Hematopoietic multipotent progenitor cell (in vitro differentiated cells): ENCODE data around the gene HSD17B14. TPM values are rescaled to one million over a fixed set of nuclear protein-coding genes. Genes with fewer than 3 reads are reported as not detected.
"Not testable (repeated sequence)": the region's sequence is repeated elsewhere in the genome, so short reads cannot be mapped to it uniquely, and the experiment has no call there.

Source experiments
- DNase-seq, 3 donors: peaks; one replicate each; pipeline ENCODE4 v3.0.0-alpha.2; 2011 to 2015; ENCODE audit warnings: low read depth in 2 of 3, low spot score in 2 of 3
- total RNA-seq: library from RNA; depleted of rRNA; stranded (reverse); fragments of >200 nt; gene quantifications from one replicate; pipeline ENCODE4 v1.2.3, GENCODE V29; 2012

HSD17B14 gene
- total RNA-seq, 1 donor, result 2.4 TPM

DNA sequence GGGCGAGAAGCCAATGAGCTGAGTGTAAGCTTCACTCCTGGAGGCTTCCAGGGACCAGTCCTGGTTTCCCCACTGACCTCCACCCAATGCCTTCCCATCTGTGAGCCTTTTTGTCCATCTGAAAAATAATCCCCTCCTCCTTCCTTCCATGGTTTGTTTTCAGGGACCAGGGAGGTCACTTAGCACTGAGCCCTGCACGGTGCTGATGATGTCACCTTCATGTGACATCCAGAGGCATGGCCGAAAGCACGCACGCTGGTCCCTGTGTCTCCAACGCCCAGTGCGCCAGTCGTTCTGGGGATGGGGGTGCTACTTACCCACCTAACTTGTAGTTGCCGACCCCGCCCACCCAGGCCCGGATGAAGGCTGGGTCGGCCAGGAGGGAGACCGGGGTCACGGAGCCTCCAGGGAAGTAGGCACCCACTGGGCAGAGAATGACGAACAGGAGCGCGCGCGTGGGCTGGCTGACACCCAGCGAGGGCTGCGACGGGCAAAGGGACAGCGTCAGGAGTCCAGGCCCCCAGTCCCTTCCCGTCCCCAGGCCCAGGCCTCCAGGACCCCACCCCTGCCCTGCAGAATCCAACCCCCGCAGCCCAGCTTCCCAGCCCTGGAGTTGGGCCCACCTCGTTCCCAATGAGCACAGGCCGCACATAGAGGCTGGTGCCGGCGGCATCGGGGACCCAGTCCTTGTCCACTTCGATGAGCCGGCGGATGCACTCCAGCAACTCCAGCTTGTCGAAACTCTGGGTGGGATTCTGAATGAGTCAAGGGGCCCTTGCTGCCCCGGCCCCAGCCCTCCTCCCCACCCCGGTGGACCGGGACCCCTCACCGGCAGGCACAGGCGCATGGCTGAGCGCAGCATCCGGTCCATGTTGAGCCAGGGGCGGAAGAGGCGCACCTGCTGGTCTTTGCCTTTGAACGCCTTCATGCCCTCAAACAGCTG is 36.7 kb downstream of the HSD17B14 start:
- DNase-seq, result no peak

DNA sequence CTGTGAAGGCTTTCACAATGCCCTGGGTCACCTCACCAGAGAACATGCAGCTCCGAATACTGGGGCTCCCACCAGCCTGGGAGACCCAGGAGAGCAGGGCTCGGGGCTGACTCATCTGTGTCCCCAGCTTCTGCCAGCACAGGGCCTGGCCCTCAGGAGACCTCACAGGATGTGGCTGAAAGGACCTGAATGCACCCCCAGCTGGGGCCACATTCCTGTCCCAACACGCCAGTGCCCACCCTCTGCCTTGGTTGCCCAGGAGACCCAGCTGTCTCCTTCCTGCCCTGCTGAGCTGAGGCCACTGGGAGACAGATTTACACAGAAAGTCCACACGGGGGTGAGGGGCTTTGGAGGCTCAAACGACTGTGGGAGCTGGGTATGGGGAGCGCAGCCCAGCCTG is 37.4 kb downstream of the HSD17B14 start:
- no peak for DNase-seq

DNA sequence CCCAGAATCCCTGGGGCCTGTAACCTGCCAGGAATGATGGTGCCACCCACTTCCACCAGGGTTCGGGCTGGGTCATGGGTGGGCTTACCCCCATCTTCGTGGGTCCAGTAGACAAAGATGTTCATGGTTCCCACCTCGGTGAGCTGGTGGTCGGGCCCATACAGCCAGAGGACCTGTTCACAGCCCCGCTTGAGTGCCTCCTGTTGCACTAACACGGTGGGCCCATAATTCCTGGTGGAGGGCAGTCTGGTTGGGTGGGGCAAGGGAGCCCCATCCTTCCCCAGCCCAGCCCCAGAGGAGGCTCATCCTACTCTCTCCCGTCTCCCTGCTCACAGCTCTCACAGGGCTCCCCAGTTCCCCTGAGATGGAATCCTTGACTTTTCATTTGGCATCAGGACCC is 39.2 kb downstream of the HSD17B14 start:
- no peak for DNase-seq

DNA sequence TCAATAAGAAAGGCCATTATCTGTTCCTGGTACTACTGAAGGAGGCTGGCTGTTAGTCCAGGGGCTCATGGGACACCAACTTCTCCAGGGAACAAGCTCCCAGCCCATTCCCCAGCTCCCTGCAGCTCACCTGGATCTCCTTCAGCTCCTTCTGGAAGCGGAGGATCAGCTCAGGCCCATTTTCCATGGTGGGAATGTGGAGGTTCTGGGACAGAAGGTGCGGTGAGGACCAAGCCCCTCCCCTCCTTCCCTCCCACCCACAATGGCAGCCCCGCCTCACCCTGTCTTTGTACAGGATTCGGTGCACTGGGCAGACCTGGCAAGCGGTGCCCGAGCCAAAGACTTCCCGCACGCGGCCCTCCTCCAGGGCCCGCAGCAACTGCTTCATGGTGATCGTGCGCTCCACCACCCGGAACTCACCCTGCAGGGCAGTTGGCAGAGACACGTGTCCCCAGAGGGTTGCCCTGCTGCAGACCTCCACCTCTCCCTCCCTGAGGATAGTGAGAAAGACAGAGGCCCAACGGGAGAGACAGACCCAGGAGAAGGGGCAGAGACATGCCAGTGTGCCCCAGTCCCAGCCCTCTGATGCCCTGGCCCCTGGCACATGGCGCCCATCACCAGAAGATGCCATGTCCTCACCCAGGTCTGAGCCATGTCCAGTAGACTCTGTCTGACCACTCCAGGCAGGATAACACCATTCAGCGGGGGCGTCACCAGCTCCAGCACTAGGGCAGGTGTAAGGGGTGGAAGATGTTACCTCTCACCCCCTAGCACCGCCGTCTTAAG is 39.8 kb downstream of the HSD17B14 start:
- DNase-seq, result no peak

DNA sequence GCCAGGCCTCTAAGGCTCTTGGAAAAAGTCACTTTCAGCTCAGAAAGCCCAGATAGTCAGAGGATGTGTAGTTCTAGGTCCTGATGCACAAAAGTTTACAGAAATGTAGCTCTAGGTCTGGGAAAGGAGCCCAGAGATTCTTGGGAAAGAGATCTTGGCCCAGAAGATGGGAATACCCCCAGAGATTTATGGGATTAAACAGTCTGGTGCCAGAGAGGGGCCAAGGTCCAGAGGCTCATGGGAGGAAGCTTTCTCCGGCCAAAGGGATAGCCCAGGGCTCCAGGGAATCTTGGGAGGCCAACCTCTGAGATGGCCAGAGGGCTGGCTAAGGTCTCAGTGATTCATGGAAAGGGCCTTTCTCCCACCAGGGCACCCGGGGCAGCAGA is 40.6 kb downstream of the HSD17B14 start:
- no peak for DNase-seq

DNA sequence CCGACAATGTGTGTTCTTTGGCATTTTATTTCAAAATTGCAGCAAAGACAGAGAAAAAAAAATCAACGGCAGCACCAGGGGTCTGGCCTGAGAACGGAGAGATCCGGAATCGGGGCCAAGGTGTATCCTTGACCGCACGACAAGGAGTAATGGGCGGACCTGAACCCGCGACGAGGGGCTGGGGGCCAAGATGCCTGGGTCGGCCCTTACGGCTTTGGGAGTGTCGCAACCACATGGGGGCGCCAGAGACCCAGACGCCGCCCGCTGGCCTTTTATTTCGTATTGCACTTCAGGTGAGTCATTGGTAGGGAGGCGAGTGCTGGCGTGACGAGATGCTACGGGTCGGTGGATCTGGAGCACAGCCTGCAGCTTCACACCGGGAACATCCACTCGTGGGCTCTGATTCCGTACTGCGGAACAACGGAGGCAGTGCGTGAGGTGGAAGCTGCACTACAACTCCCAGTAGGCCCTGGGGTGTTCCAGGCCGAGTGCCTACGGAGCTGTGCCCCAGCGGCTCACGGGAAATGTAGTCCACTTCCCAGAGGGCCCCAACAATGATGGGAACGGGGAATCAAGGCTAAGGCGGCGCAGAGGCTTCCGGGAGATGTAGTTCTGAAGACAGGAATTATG is 41.1 kb downstream of the HSD17B14 start:
- DNase-seq, result peak; percentile 74 to 91 (median 89)

DNA sequence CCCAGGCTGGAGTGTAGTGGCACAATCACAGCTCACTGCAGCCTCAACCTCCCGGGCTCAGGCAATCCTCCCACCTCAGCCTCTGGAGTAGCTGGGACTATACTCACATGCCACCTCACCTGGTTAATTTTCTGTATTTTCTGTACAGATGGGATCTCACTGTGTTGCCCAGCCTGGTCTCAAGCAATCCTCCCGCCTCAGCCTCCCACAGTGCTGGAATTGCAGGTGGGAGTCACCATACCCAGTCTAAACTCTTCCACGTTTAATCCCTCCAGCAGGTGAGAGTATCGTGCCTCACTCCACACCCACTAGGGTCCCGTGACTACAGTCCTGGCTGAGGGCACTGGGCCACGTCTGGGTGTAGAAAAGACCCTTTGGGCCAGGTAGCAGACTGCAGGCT is 42.0 kb downstream of the HSD17B14 start:
- no peak for DNase-seq

DNA sequence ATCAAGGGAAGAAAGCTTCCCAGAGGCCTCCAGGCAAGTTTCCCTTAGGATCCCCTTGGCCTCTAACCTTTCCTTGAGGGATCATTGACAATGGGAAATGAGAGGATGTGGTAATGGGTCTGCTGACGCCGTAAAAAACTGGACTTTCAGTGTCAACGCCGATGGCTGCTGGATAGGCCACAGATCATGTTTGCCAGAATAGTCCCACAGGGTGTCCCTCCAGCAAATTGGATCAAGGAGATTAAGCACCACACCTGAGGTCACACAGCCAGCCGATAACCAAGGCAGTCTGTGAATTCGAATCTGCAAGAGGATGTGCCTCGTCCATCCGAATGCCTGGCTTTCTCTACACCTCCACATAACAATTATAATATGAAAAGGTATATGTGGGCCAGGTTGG is 43.0 kb downstream of the HSD17B14 start:
- no peak for DNase-seq

DNA sequence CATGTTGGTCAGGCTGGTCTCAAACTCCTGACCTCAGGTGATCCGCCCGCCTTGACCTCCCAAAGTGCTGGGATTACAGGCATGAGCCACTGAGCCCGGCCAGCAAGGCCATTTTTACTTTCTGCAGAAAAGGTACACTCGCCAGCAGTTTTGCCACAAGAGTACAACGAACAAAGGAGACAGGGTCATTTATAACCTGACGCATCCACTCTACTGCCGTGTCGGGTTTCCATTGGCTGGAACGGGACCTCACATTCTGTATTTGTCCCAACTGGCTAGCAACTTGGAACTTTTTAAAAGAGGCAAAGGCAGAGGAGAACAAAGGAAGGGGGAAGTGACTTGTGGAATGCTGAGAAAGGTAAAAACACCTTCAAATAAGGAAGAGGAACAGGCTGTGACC is 49.0 kb downstream of the HSD17B14 start:
- not testable (repeated sequence) for DNase-seq

DNA sequence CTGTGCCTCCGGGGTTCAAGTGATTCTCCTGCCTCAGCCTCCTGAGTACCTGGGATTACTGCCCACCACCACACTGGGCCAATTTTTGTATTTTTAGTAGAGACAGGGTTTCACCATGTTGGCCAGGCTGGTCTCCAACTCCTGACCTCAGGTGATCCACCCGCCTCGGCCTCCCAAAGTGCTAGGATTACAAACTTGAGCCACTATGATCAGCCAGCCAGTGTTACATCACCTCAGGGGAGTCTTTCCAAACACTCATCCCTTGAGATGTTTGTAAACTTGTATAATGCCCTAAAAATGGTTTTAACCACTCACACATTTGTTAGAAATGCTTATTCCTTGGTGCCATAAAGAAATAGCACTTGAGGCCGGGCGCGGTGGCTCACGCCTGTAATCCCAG is 49.9 kb downstream of the HSD17B14 start:
- DNase-seq, result not testable (repeated sequence)

DNA sequence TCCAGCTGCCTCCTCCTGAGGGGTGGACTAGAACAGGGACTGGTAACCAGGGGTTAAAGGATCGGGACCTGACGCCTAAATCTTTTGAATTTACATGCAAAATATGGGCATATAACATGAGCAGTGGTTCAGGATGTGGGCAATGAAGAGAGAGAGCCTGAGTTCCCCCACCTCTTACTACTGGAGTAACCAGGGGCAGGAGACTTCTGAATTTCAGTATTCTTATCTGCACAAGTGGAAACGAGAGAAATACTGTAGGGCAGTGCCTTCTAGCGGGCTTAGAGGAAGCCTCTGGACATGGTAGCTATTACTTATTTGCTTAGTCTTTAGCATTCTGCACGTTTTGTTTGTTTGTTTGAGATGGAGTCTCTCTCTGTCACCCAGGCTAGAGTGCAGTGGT is 51.8 kb downstream of the HSD17B14 start:
- DNase-seq, result peak in 1 of 3 donors; percentile 30

DNA sequence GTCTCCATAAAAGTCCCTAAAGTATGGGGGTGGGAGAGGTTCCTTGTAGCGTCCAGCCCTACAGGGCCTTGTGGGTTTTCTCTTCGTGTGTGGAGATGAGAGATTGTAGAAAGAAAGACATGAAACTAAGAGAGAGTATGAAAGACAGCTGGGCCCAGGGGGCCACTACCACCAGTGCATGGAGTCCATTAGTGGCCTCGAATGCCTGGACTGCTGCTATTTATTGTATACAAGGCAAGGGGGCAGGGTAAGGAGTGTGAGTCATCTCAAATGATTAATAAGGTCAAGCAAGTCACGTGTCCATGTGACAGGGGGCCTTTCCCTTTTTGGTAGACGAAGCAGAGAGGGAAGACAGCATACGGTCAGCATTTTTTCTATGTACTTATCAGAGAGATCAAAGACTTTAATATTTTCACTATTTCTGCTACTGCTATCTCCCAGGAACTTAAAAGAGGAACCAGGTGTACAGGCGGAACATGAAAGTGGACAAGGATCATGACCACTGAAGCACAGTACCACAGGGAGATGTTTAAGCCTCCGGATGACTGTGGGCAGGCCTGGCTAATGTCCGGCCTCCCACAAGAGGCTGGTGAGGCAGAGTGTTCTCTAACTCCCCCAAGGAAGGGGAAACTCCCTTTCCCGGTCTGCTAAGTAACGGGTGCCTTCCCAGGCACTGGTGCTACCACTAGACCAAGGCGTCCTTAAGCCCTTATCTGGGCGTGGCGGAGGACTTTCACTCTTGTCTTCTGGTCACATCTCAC is 55.5 kb downstream of the HSD17B14 start:
- DNase-seq, result no peak

DNA sequence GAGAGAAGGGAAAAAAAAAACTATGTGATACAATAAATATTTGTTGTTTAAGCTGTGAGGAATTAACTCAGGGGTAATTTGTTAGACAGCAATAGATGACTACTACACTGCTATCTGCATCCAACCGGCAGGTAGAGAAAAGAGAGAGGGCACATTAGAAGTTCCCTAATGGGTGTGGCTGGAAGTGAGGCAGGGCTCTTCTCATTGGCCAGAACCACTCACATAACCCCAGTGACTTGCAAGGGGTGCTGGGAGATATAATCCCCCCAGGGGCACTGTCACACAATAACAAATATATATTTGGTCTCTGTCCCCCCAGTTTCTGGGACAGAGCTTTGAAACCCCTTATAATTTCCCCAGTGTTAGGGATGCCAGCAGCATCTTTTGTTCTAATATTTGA is 56.7 kb downstream of the HSD17B14 start:
- DNase-seq, result no peak

DNA sequence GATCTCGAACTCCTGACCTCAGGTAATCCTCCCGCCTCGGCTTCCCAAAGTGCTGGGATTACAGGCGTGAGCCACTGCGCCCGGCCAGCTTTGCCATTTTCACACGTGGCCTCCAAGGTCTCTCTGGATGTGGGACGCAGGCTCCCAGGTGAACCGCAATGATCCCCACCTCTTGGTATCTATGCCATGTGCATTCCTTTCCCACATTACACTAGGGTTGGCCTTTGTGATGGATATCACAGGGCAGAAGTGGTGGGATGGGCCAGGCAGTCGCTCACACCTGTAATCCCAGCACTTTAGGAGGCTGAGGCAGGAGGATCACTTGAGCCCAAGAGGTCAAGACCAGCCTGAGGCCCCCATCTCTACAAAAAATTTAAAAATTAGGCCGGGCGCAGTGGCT is 58.6 kb downstream of the HSD17B14 start:
- DNase-seq, result no peak

DNA sequence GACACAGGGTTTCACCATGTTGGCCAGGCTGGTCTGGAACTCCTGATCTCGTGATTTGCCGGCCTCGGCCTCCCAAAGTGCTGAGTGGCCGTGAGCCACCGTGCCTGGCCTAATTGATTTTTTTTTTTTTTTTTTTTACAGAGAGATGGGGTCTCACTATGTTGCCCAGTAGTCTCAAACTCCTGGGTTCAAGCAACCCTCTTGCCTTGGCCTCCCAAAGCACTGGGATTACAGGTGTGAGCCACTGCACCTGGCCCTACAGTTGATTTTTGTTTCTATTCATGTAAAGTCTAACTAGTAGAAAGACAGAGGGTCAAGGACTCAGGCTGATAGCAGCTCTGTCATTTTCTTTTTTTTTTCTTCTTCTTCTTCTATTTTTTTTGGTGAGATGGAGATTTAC is 59.2 kb downstream of the HSD17B14 start:
- DNase-seq, result no peak

DNA sequence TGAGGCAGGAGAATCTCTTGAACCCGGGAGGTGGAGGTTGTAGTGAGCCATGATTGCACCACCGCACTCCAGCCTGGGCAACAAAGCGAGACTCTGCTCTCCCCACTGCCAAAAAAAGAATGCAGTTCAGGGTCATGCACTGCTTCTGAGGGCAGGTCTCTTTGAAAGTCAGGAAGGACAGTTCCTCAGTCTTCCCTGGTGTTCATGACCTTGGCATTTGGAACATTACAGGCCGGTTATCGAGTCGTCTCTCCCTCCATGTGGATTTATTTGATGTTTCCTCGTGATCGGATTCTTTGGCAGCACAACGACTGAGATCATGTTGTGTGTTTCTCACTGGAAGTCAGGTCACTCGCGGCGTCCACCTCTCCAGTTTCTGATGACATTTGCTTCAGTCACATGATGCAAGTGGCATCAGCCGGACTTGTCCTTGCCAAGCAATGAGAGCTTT is 63.8 kb downstream of the HSD17B14 start:
- DNase-seq, result no peak

DNA sequence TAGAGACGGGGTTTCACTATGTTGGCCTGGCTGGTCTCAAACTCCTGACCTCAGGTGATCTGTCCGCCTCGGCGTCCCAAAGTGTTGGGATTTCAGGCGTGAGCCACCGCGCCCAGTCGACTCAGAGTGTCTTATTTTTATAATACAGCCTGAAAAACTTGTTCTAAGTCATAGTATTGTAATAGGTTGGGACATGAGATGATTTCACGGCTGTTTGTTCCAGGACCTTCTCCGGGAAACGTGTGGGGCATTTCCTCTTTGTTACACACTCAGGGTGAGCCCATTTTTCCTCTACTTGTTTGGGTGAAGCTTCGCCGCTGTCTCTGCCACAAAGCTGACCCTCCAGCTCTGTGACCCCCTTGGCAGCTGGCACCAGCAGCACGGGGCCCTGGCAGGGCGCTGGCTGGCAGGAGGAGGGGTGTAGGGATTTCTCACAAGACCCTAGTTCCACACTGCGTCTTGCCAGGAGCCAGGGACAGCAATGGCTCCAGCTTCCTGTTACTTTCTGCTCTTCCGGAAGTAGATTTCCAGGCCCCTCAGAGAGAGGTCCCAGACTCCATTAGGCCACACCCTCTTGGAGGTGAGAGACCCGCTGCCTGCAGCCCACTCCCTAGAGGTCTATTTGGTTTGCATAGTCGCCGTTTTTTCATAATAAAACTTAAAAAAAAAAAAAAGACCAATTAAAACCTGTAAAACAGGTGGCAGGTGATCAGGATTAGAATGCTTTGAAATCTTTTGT is 65.4 kb downstream of the HSD17B14 start:
- no peak for DNase-seq

DNA sequence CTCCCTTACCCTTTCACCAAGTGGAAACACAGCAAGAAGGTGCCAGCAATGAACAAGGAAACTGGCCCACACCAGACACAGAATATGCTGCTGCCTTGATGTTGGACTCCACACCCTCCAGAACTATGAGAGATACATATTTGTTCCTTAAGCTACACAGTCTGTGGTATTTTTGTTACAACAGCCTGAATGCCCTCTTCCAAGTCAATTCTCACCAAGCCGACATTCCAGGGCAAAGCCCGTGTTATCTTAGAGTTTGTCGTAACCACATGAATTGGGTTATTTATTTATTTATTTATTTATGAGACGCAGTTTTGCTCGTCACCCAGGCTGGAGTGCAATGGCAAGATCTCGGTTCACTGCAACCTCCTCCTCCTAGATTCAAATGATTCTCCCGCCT is 66.0 kb downstream of the HSD17B14 start:
- DNase-seq, result no peak

DNA sequence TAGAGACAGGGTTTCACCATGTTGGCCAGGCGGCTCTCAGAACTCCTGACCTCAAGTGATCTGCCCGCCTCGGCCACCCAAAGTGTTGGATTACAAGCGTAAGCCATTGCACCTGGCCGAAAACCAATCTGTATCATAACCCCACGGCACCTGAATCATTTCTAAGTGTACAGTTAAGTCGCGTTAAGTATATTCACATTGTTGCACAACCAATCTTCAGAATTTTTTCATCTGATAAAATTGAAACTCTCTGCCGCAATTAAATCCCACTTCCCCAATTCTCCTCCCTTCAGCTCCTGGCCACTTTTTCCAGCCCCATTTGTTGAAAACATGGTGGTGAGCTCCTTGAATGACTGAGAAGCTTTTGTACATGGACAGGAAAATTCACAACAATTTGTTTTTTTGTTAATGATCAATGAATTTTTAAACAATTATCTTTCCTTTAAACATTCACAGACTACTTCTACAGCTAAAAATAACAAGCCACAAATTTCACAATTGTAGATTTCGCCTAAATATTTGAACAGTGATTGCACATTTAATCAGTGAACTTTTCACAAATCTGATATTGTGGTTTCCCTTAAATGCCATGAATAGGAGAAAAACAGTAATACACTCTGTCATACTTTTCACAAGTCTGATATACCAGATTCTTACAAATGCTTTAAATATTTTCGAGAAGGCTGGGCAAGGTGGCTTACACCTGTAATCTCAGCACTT is 67.1 kb downstream of the HSD17B14 start:
- DNase-seq, result no peak
